Stimulated activated CD4-positive, alpha-beta T cell treated with anti-CD3 and anti-CD28 coated beads, Interleukin-15, amount 100 ng/mL, for 48 hours (primary cell): ENCODE results near the gene VWF.
A peak's percentile ranks its signal among the peaks of the same experiment; 100 is the strongest.

ENCODE experiments used
- DNase-seq, 2 donors: peaks; one replicate each; pipeline ENCODE4 v3.0.0-alpha.2; 2020; ENCODE audit warnings: low read depth in 2 of 2

Gene VWF

DNA sequence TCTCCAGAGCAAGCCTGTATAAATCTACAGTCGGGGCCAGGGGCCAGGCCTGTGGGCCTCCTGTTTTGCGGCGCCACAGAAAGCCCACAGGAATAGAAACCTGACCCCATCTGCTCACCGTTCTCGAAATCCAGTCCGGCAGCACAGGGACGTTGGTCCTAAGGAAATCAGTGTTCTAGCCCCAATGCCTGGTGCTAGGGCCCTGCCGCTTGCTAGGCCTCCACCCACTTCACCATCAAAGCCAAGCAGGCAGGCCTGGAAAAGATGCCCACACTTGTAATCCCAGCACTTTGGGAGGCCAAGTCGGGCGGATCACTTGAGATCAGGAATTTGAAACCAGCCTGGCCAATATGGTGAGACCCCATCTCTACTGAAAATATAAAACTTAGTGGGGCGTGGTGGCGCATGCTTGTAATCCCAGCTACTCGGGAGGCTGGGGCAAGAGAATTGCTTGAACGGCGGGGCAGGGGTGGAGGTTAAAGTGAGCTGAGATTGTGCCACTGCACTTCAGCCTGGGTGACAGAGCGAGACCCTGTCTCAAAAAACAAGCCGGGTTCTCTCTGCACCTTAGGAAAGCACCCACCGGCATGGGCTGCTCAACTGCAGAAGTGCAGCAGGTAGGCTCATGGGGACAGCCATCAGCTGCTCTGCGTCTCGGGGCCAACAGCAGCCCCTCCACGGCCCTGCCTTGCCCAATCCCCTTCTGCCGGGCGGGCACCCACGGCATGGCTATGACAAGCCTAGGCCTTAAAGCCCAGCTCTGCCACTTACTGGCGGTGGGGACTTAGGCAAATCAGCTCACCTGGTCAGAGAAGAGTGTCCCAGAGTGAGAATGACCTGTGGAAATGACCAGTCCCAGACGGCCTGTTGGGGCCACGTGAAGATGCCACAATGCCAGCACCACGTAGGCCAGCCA is 47.4 kb downstream of the VWF start:
- DNase-seq, result no peak

GRCh38 chr12:6076346-6076745 is 48.1 kb downstream of the VWF start:
- DNase-seq, result no peak

DNA sequence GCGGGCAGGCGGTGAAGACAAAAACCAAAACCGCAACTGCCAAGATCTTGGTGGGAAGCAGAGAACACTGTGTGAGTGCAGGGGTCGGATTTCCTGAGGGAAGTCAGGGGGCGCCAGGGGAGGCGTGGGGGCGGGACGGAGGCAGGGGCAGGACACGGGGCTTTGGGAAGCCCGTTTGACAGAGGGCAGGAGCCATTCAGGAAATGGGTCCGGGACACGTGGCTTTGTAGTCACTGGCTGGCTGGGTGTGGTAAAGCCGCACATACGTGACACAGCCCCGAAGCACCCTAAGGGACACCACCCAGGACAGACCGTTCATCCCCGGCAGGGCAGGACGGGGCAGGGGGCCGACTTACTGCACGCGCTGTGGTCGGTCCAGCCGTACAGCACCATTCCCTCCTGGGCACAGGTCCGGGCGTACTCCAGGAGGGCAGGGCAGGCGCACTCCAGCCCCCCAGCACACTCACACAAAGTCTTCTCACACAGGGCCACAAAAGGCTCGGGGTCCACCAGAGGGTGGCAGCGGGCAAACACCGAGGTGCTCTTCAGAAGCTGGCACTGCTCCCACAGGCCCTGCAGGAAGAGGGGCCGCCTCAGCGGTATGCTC is 49.4 kb downstream of the VWF start:
- peak in 1 of 2 donors; percentile 18 for DNase-seq

DNA sequence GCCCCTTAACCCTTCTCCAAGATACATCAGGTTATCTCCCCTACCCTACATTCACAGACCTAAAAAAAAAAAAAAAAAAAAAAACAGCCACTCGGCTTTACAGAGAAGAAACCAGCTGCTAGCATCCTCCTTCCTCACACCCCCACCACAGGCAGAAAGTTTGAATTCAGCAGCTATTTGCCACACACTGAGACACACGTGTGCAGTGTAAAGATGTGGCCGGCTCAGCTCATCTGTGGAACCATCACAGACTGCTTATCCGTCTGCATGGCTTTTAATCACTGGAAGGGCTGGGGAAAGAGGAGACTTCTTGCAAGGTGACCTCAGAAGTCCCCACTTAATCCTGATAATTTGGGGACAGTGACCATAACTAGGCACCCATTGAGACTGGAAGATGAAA is 50.0 kb downstream of the VWF start:
- no peak for DNase-seq

- DNase-seq, result no peak
Observed at GRCh38 chr12:6073426-6073825, 51.0 kb downstream of the VWF start.

GRCh38 chr12:6072302-6072752 is 52.1 kb downstream of the VWF start:
- DNase-seq, result no peak

DNA sequence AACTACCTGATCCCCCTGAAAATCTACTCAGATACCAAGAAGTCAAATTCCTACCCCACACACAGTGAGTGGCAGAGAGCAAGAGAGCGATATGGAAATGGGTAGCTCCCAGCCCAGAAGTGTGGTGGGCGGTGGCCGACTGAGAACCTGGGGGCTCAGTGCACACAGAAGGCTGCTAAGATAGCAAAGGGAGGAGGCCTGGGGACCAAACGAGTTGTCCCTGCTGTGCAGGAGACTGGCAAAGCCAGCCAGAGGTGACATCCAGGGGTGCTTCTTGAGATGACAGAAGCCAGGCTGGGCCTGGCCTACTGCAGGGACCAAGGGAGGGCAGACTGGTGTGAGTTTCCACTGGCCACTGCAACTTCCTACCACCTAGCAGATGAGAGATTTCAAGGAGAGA is 52.9 kb downstream of the VWF start:
- DNase-seq, result no peak

- DNase-seq, result no peak
Observed at GRCh38 chr12:6070472-6071257, 53.8 kb downstream of the VWF start.

DNA sequence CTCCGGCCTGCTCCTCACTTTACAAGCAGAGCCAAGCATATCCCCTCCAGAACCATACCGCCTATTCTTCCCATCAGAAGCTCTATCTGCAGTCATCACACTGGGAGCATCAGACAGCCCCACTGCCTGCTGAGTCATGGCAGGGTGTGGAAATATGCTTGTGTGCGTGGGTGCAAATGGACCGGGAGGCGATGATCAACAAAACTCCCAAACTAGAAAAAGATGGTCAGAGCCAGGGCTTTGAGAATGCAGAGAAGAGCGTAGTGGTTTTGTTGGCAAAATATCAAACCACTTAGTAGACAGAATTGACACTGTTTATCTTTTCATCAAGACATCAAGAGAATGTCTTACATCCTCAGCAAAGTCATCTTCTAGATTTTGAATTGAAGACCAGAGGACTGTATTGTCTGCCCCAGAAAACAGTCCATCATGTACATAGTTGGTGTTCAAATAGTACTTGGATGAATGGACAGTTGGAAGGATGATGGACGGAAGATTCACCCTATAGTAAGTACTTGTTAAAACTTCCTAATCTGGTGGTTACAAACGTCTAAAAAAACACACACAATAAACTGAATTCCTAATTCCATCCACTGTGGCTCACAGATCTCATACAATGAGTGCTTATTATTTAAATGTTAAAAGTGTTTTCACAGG is 54.9 kb downstream of the VWF start:
- DNase-seq, result peak; percentile 22 to 33

- DNase-seq, result no peak
Observed at GRCh38 chr12:6068227-6068626, 56.2 kb downstream of the VWF start.

DNA sequence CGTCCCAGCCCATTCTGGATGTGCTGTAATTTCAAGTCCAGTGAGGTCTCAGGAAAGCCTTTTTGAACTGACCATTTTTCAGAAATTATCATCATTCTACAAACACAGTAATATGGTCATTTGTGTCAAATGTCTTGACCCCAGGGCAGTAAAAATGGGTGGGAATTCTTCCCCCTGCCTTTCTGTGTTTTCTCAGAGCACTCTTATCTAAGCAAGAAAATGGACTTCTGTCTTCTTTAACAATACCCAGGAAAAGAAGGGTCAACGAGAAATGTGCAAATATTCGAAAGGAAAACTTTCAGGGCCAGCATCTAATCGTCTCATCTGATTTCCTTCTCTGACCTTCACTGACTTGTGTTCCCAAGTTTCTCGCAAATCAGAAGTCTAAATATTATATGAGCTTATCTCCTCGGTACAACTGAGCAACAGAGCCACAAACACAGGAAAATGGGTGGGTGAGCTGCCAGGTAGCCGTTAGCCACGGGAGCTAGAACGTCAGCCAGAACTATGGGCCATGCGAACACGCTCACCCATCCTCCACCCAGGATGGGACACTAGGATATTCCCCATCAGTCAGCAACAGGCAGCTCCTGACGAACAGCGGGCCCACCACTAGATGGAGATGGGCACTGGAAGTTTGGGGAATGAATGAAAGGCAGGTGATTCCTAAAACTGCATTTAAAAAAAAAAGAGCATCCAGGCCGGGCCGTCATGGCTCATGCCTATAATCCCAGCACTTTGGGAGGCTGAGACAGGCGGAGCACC is 57.1 kb downstream of the VWF start:
- no peak for DNase-seq

DNA sequence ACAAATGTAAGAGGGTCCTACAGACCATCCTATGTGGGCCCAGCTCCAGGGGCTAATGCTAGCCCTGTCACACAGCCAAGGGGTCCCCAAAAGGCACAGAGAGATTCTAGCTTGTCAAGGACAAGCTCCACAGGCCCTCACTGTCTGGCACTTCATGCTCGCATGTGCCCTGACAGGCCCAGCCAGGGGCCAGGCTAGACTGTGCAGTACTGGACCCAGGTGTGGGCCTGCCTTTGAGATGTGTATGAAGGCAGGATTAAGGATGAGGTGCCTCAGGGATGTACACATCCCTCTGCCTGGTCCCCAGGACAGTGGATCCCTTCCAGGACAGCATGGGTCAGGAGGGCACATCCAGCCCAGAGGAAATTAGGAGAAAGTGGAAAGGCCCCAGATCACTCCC is 57.8 kb downstream of the VWF start:
- DNase-seq, result no peak

DNA sequence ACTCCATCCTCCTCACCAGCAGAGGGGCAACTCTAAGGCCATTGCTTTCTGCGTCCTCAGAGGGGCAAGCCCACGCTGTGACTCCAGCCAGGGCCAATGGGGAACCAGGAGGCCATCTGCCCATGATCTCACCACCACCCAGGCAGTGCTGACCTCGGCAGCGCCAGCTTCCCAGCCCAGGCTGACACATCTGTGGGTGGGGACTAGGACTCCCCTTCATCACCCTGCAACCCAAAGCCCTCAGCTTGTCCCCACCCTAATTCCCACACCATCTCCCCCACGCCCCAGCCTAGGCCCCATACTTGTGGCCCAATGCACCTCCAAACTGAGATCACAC is 58.6 kb downstream of the VWF start:
- DNase-seq, result no peak

- DNase-seq, result no peak
Observed at GRCh38 chr12:6065131-6065862, 59.2 kb downstream of the VWF start.

- DNase-seq, result peak; percentile 19 to 43
Observed at GRCh38 chr12:6062757-6063735, 61.4 kb downstream of the VWF start.

DNA sequence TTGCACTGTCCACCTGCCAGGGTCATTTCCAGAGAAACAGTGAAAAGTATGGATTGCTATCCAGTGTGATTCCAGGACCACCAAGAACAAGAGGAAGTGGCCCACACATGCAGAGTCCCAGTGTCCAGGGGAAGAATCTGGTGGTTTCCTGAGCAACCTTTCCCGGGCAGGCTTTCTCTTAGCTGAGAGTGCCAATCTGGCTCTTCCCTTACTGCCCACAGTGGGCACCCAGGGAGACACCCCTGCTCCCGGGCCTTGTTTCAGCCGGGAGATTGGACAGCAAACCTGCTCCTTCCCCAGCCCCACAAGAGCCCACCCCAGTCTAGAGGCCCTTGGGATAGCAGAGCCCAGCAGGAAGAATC is 62.1 kb downstream of the VWF start:
- DNase-seq, result no peak

DNA sequence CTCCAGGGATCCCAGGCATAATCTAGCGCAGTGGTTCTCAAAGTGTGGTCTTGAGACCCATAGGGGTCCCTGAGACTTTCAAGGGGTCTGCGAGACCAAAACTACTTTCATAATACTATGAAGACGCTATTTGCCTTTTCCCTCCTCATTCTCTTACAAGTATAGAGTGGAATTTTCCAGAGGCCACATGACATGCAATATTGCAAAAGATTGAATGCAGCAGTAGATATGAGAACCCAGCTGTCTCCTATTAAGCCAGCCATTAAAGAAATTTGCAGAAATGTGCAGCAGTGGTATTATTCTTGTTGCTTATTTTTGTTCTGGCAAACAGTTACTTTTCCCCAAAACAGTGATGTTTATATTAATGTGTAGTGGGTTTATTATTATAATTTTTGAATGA is 62.8 kb downstream of the VWF start:
- no peak for DNase-seq

- DNase-seq, result no peak
Observed at GRCh38 chr12:6059860-6060565, 64.5 kb downstream of the VWF start.

GRCh38 chr12:6059221-6059620 is 65.2 kb downstream of the VWF start:
- no peak for DNase-seq
